ENCODE results near the gene TCEAL2. TPM values are rescaled to one million over a fixed set of nuclear protein-coding genes. Genes with fewer than 3 reads are reported as not detected.
A peak's percentile ranks its signal among the peaks of the same experiment; 100 is the strongest.
"Not testable (repeated sequence)": the region's sequence is repeated elsewhere in the genome, so short reads cannot be mapped to it uniquely, and the experiment has no call there.

The TCEAL2 gene
- polyA plus RNA-seq (2014; cell fraction: cytosol; rRNA removed), result 0.38 TPM in 1 of 2 replicates, not detected in the other
- 1.1 TPM in 1 of 2 replicates, not detected in the other for polyA plus RNA-seq (2014; cell fraction: nucleus; rRNA removed)

- DNase-seq (ENCODE audit: low spot score), result not testable (repeated sequence)
These were observed at the start of gene TCEAL2 for GRCh38 chrX:102125436-102125835. Gene TCEAL2 (plus strand): TSS chrX:102125679. CDS start chrX:102126831, 1,152 bp downstream.

DNA sequence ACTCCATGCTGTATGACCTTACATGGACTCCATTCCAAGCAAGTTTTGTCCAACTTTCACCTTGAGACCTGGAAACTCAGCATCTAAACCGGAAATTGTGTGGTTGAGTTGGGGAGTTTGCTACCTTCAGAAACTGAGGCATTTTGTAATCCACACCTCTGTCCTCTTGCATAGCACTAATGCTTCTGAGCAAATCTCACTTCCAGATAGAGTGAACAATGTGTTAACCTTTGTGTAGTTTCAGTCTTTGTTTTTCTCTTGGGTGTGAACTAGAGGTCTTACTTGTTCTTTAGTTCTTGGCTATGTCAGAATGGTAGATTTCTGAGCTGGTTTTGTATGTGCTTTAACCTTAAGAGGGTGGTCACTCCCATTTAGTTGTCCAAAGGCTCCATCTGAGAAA is 48.1 kb upstream of the TCEAL2 start:
- no peak for DNase-seq (ENCODE audit: low spot score)

- no peak for DNase-seq (ENCODE audit: low spot score)
These were observed 39.8 kb upstream of the TCEAL2 start for GRCh38 chrX:102085706-102086105.

GRCh38 chrX:102113367-102113766 is 12.1 kb upstream of the TCEAL2 start:
- DNase-seq (ENCODE audit: low spot score), result no peak

- DNase-seq (ENCODE audit: low spot score), result no peak
These were observed 9.7 kb upstream of the TCEAL2 start for GRCh38 chrX:102115748-102116147.

- DNase-seq (ENCODE audit: low spot score), result not testable (repeated sequence)
These were observed 465 bp upstream of the TCEAL2 start for GRCh38 chrX:102125014-102125413.

DNA sequence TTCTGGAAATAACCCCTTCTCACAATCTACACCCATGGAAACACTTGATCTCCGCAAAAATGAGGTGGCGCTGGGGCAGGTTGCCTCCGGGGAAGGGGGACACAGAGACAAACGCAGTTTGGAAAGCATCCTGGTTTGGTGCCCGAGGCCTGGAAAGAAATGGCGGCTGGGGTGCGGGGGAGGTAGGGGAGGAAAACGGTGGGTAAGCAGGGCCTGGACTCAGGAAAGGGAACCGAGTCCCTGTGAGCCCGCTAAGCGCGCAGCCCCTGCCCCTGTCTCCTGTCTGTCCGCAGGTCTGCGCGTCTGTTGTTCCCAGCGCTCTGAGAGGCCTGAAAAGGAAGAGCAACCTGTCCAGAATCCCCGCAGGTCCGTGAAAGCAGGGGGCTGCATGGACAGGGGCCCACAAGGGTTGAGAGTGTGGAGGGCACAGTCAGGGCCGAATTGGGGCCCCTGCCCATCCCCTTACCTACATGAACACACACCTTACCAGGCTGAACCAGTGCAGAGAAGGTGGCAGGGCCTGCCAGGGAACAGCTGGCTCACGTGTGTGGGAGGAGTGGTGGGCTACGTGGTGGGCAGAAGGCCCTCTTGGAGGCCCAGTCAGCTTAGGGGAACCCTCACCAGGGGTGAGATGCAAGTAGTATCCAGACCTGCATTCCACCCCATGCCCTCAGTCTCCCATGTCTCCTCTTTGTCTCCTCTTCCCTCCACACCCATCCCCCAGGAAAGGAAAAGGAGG is 770 bp downstream of the TCEAL2 start:
- DNase-seq (ENCODE audit: low spot score), result not testable (repeated sequence)

DNA sequence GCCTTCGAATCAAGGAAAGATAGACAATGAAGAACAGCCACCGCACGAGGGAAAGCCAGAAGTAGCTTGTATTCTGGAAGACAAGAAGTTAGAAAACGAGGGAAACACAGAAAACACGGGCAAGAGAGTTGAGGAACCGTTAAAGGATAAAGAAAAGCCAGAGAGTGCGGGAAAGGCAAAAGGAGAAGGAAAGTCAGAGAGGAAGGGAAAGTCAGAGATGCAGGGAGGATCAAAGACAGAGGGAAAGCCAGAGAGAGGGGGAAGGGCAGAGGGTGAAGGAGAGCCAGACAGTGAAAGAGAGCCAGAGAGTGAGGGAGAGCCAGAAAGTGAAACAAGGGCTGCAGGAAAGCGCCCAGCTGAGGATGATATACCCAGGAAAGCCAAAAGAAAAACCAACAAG is 1.4 kb downstream of the TCEAL2 start:
- no peak for DNase-seq (ENCODE audit: low spot score)

GRCh38 chrX:102129473-102129872 is 4.0 kb downstream of the TCEAL2 start:
- DNase-seq (ENCODE audit: low spot score), result no peak

- no peak for DNase-seq (ENCODE audit: low spot score)
These were observed 12.6 kb downstream of the TCEAL2 start for GRCh38 chrX:102138064-102138463.

- DNase-seq (ENCODE audit: low spot score), result not testable (repeated sequence)
These were observed 15.4 kb downstream of the TCEAL2 start for GRCh38 chrX:102140876-102141275.

DNA sequence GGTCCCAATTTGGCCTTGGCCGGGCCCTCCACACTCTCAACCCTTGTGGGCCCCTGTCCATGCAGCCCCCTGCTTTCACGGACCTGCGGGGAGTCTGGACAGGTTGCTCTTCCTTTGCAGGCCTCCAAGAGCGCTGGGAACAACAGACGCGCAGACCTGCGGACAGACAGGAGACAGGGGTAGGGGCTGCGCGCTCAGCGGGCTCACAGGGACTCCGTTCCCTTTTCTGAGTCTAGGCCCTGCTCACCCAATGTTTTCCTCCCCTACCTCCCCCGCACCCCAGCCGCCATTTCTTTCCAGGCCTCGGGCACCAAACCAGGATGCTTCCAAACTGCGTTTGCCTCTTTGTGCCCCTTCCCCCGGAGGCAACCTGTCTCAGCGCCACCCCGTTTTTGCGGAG is 16.2 kb downstream of the TCEAL2 start:
- DNase-seq (ENCODE audit: low spot score), result not testable (repeated sequence)

- not testable (repeated sequence) for DNase-seq (ENCODE audit: low spot score)
These were observed 16.8 kb downstream of the TCEAL2 start, which contains the start of gene TCEAL6 for GRCh38 chrX:102142274-102142673. Gene TCEAL6 (minus strand): TSS chrX:102142481.

DNA sequence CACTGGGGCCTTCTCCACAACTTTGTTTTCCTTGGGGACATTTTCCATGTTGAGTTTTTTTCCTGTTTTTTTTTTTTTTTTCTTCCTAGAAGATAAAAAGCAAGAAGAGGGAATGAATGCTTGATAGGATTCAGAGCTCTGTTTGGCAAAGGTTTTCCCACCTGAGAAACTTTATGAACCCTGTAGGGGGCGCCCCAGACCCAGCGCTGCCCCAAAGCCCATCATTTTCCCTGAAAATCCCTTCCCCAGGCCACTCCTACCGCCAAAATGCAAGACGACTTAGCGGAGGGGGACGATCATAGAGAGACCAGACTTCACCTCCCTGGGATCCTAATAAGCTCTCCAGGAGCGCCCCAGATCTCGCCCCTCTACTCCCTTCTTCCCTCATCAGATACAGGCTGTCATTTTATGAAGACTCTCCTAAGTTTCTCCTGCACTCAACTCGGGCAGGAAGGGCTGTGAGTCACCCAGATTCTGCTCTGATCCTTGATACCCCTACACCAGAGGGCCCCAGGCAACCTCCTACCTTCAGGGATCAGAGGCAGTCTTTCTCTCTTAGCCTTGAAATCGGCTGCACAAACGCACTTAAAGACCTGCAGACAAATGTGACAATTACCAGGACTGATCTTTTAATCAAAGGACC is 28.9 kb downstream of the TCEAL2 start:
- DNase-seq (ENCODE audit: low spot score), result no peak

DNA sequence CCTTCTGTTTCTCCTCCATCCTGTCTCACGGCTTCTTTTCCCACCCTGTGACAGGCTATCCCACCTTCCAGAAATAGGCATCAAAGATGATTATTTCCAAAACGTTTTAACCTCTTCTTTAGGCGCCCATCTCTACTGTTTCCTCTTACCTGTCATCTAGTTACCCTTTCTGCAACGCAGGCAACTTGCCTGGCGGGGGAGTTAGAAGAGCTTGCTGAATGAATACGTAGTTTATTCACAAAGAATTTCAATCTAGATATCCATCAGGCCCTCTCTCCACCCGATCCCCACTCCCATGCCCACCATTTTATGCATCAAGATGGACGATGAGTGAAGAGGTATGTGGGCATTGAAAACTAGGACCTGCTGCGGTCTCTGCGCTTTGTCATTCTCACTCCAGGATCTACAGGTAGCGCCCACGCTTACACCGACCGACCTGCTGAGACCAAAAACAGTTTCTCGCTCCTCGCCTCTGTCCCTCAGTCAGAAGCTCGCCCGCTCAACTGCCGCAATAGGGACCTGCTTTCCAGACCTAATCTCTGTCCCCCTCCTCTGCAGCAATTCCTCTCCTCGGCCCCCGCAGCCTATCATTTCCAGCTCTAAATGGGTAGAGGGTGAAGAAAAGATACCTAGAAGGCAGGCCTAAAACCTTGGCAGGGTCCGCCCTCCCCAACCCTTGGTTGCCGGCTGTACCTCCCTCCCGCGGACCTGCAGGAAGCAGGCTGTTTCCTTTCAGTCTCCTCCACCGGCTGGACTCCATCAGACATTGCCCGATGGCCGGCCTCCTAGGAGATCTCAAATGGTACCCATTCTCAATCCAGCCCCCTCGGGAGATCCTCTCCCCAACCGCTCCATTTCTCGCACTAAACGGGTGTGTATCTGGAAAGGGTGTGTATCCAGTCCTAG is 29.7 kb downstream of the TCEAL2 start:
- DNase-seq (ENCODE audit: low spot score), result no peak

- peak; percentile 11 for DNase-seq (ENCODE audit: low spot score)
These were observed 30.3 kb downstream of the TCEAL2 start, which contains the start of gene BEX5 for GRCh38 chrX:102155806-102156179. Gene BEX5 (minus strand): TSS chrX:102155977. CDS start chrX:102154265, 1,712 bp downstream.
